ENCODE results near the gene CASS4.

CASS4 gene

GRCh38 chr20:56423886-56424285, 11.8 kb downstream of the CASS4 start:
- DNase-seq, result no peak

- DNase-seq, result no peak
Measured at GRCh38 chr20:56424931-56425330, 12.9 kb downstream of the CASS4 start.

- no peak for DNase-seq
Measured at GRCh38 chr20:56426026-56426425, 14.0 kb downstream of the CASS4 start.

- DNase-seq, result no peak
Measured at GRCh38 chr20:56426926-56427325, 14.9 kb downstream of the CASS4 start.

- peak; percentile 57 to 67 for DNase-seq
Measured at GRCh38 chr20:56427797-56428196, 15.7 kb downstream of the CASS4 start.

- no peak for DNase-seq
Measured at GRCh38 chr20:56428410-56428809, 16.4 kb downstream of the CASS4 start.

GRCh38 chr20:56428881-56429280, 16.8 kb downstream of the CASS4 start:
- no peak for DNase-seq

GRCh38 chr20:56429502-56429901, 17.4 kb downstream of the CASS4 start:
- peak; percentile 32 to 65 for DNase-seq

GRCh38 chr20:56429941-56430340, 17.9 kb downstream of the CASS4 start:
- no peak for DNase-seq

GRCh38 chr20:56430461-56430860, 18.4 kb downstream of the CASS4 start:
- DNase-seq, result no peak

- no peak for DNase-seq
Measured at GRCh38 chr20:56430957-56431356, 18.9 kb downstream of the CASS4 start.

GRCh38 chr20:56431471-56431870, 19.4 kb downstream of the CASS4 start:
- no peak for DNase-seq

GRCh38 chr20:56433221-56433879, 21.3 kb downstream of the CASS4 start:
- no peak for DNase-seq

GRCh38 chr20:56433880-56434255, 21.8 kb downstream of the CASS4 start:
- no peak for DNase-seq

GRCh38 chr20:56437196-56437960, 25.3 kb downstream of the CASS4 start:
- DNase-seq, result no peak

GRCh38 chr20:56438284-56438683, 26.2 kb downstream of the CASS4 start:
- DNase-seq, result no peak

- DNase-seq, result peak; percentile 31 to 35
Measured at GRCh38 chr20:56439771-56440291, 27.8 kb downstream of the CASS4 start.

- DNase-seq, result peak; percentile 13 to 23
Measured at GRCh38 chr20:56440346-56441007, 28.4 kb downstream of the CASS4 start.

GRCh38 chr20:56442389-56443365, 30.6 kb downstream of the CASS4 start:
- peak; percentile 50 to 52 for DNase-seq

GRCh38 chr20:56443654-56444540, 31.8 kb downstream of the CASS4 start:
- DNase-seq, result no peak

GRCh38 chr20:56445130-56445529, 33.1 kb downstream of the CASS4 start:
- DNase-seq, result no peak
